K562 (cell line): ENCODE results near the gene RAI1. TPM values are rescaled to one million over a fixed set of nuclear protein-coding genes. Genes with fewer than 3 reads are reported as not detected.

Experiments
- CBX8 ChIP-seq: fragments of 200-600 bp; sonication (generic); IDR thresholded peaks from 2 replicates; pipeline ENCODE4 v1.6.1; 2012; ENCODE audit warnings: borderline replicate concordance, mixed run types, low read depth, mild to moderate bottlenecking, moderate library complexity, mixed read lengths, low read length, control low read depth, inconsistent platforms; ENCODE audit not compliant: poor library complexity, severe bottlenecking; ENCODE audit errors: extremely low read depth
- DNMT1 ChIP-seq: fragments of 450-650 bp; IDR thresholded peaks from 2 replicates; pipeline ENCODE4 v1.6.1; 2016; ENCODE audit warnings: antibody characterized with exemption, mild to moderate bottlenecking
- ELK1 ChIP-seq: sonication (generic); formaldehyde crosslinking; IDR thresholded peaks from 2 replicates; pipeline ENCODE4 v1.8.1; 2022; ENCODE audit warnings: missing genetic modification reagents
- FOXJ2 ChIP-seq: fragments of 200-800 bp; sonication (Bioruptor generic); IDR thresholded peaks from 2 replicates; pipeline ENCODE4 v1.6.1; 2016; ENCODE audit warnings: missing genetic modification characterization, missing compliant biosample characterization
- HINFP ChIP-seq: fragments of 450-650 bp; conservative IDR thresholded peaks from 2 replicates; pipeline ENCODE4 v1.6.1; 2016; ENCODE audit warnings: missing genetic modification characterization, low read depth, mild to moderate bottlenecking, control low read depth, missing compliant biosample characterization
- MAFK ChIP-seq: IDR thresholded peaks from 2 replicates; pipeline ENCODE4 v1.6.1; 2011; ENCODE audit warnings: low read length, improper control_type of control experiment
- MTA3 ChIP-seq: fragments of 450-650 bp; formaldehyde crosslinking; IDR thresholded peaks from 2 replicates; pipeline ENCODE4 v1.6.1; 2017; ENCODE audit warnings: mild to moderate bottlenecking, borderline replicate concordance
- MXD1 ChIP-seq: fragments of 250-450 bp; sonication (Bioruptor Pico); IDR thresholded peaks from 2 replicates; pipeline ENCODE4 v1.8.0; 2021; ENCODE audit warnings: borderline replicate concordance, mild to moderate bottlenecking, moderate library complexity; ENCODE audit not compliant: poor library complexity, severe bottlenecking
- PBX2 ChIP-seq, 2 experiments: IDR thresholded peaks in 1 of 2; conservative IDR thresholded peaks in 1 of 2; 2 replicates each; pipeline ENCODE4 v1.6.1; 2016; ENCODE audit warnings: low read depth in 2 of 2, mild to moderate bottlenecking in 1 of 2, missing compliant biosample characterization in 1 of 2, missing genetic modification characterization in 1 of 2, moderate library complexity in 1 of 2
- TSHZ1 ChIP-seq: fragments of 250-450 bp; sonication (Bioruptor Pico); IDR thresholded peaks from 2 replicates; pipeline ENCODE4 v1.4.0; 2020; ENCODE audit warnings: mild to moderate bottlenecking, moderate library complexity
- polyA plus RNA-seq, 8 experiments: library from polyadenylated mRNA; depleted of rRNA in 4 of 8; stranded (reverse) in 5 of 8; unstranded in 3 of 8; fragments of >200 nt; fragmentation: Nextera tagmentation in 2 of 8; fragmentation: Illumina TruSeq in 1 of 8; extraction: Ambion mirVana in 2 of 8; extraction: Trizol in 1 of 8; gene quantifications; 2 replicates each; pipeline versions ENCODE4 v1.2.1 to v1.2.3, GENCODE V29; 2011 to 2014; ENCODE audit warnings: inconsistent platforms in 1 of 8, missing spikeins in 1 of 8
- total RNA-seq, 7 experiments: library from RNA; depleted of rRNA in 6 of 7; stranded (reverse); fragments of >200 nt in 6 of 7; fragmentation: Illumina TruSeq in 2 of 7; extraction: Trizol in 2 of 7; gene quantifications; 2 replicates each; pipeline versions ENCODE4 v1.2.1 to v1.2.3, GENCODE V29; 2011 to 2021; ENCODE audit warnings: low replicate concordance in 1 of 7

Gene RAI1
- total and polyA plus RNA-seq, 9 of the 15 experiments (the other 6 are each of a cell fraction or from before 2014, with no cell fraction given) = 0.68 to 19.9 (median 5.5) TPM

GRCh38 chr17:17836250-17836817, 155.1 kb downstream of the RAI1 start (continued):
- no peak for TF ChIP-seq TSHZ1 (CRISPR knock-in tag)
- TF ChIP-seq CBX8 = no peak
- no peak for TF ChIP-seq DNMT1
- TF ChIP-seq FOXJ2 = peak; percentile 55; the same call in 1 of the 2 replicates
- TF ChIP-seq MXD1 (CRISPR knock-in tag) = no peak
- TF ChIP-seq MAFK = no peak
- no peak for TF ChIP-seq ELK1 (CRISPR knock-in tag)
- TF ChIP-seq HINFP = no peak
- TF ChIP-seq MTA3 = 0 out of 2 replicates have a peak, but pooled peaks have one; percentile 38
- no peak for TF ChIP-seq PBX2 (CRISPR knock-in tag; IDR thresholded peaks at IDR 0.05; ENCODE audit: low read depth)
- TF ChIP-seq PBX2 (tag; conservative IDR thresholded peaks at IDR 0.05; ENCODE audit: low read depth) = no peak
